HepG2 (cell line): Measurements from ENCODE around the gene OXSM. TPM values are rescaled to one million over a fixed set of nuclear protein-coding genes. Genes with fewer than 3 reads are reported as not detected.
A peak's percentile ranks its signal among the peaks of the same experiment; 100 is the strongest.

Experiments
- ATF1 ChIP-seq: IDR thresholded peaks from 2 replicates; pipeline ENCODE4 v1.6.1; 2016; ENCODE audit warnings: mild to moderate bottlenecking, control low read depth
- GATAD1 ChIP-seq: IDR thresholded peaks from 2 replicates; pipeline ENCODE4 v1.6.1; 2016; ENCODE audit warnings: missing genetic modification reagents, missing compliant biosample characterization
- KLF13 ChIP-seq: sonication (generic); formaldehyde crosslinking; IDR thresholded peaks from 2 replicates; pipeline ENCODE4 v1.4.0; 2020; ENCODE audit warnings: mild to moderate bottlenecking, missing genetic modification reagents
- MEF2D ChIP-seq: sonication (generic); formaldehyde crosslinking; IDR thresholded peaks from 2 replicates; pipeline ENCODE4 v1.5.1; 2020; ENCODE audit warnings: mild to moderate bottlenecking, missing genetic modification reagents
- MLXIP ChIP-seq: sonication (generic); formaldehyde crosslinking; IDR thresholded peaks from 2 replicates; pipeline ENCODE4 v1.9.0; 2021; ENCODE audit warnings: missing genetic modification reagents, borderline replicate concordance
- MNT ChIP-seq: fragments of 450-650 bp; IDR thresholded peaks from 2 replicates; pipeline ENCODE4 v1.6.1; 2016
- NR1H2 ChIP-seq: sonication (generic); formaldehyde crosslinking; IDR thresholded peaks from 2 replicates; pipeline ENCODE4 v1.8.1; 2022; ENCODE audit warnings: low read depth, missing genetic modification reagents, borderline replicate concordance
- PRDM15 ChIP-seq: sonication (generic); formaldehyde crosslinking; IDR thresholded peaks from 2 replicates; pipeline ENCODE4 v1.4.0; 2020; ENCODE audit warnings: missing genetic modification reagents
- RNF2 ChIP-seq: fragments of 450-650 bp; conservative IDR thresholded peaks from 2 replicates; pipeline ENCODE4 v1.6.1; 2016; ENCODE audit warnings: low read depth
- SIN3B ChIP-seq: fragments of 150-350 bp; IDR thresholded peaks from 2 replicates; pipeline ENCODE4 v1.6.1; 2014; ENCODE audit warnings: low read length
- ZBTB49 ChIP-seq: sonication (generic); formaldehyde crosslinking; IDR thresholded peaks from 2 replicates; pipeline ENCODE4 v1.4.0; 2020; ENCODE audit warnings: missing genetic modification reagents, borderline replicate concordance
- ZNF362 ChIP-seq: sonication (generic); formaldehyde crosslinking; IDR thresholded peaks from 2 replicates; pipeline ENCODE4 v1.4.0; 2020; ENCODE audit warnings: missing genetic modification reagents, mild to moderate bottlenecking, borderline replicate concordance
- ZNF513 ChIP-seq: sonication (generic); formaldehyde crosslinking; conservative IDR thresholded peaks from 2 replicates; pipeline ENCODE4 v1.5.0; 2020; ENCODE audit warnings: missing genetic modification reagents
- polyA plus RNA-seq, 8 experiments: library from polyadenylated mRNA; depleted of rRNA in 3 of 8; stranded (reverse) in 7 of 8; unstranded in 1 of 8; fragments of >200 nt; fragmentation: Illumina TruSeq in 4 of 8; extraction: Trizol in 4 of 8; gene quantifications; 2 replicates each; pipeline versions ENCODE4 v1.2.1 to v1.2.3, GENCODE V29; 2011 to 2016; ENCODE audit warnings: low read depth in 4 of 8, missing spikeins in 1 of 8, mixed read lengths in 1 of 8; ENCODE audit not compliant: insufficient read depth in 1 of 8
- total RNA-seq, 5 experiments: library from RNA; depleted of rRNA; stranded (reverse); fragments of >200 nt; fragmentation: Illumina TruSeq; extraction: Trizol; gene quantifications; 2 replicates each; pipeline ENCODE4 v1.2.3, GENCODE V29; 2016; ENCODE audit warnings: low read depth in 1 of 5

The OXSM gene
- total and polyA plus RNA-seq, 2 of the 13 experiments (the other 11 are each of a cell fraction or from before 2014, with no cell fraction given): 18.2 to 34.4 TPM

GRCh38 chr3:25789596-25790556 is at the start of gene OXSM (continued):
- TF ChIP-seq NR1H2 (CRISPR knock-in tag) (no peak), RNF2 (peak; percentile 82; the same call in 1 of the 2 replicates), ZNF513 (no peak; the same call in 1 of the 2 replicates), ATF1 (peak; percentile 78), MLXIP (no peak), ZBTB49 (CRISPR knock-in tag) (no peak), ZNF362 (CRISPR knock-in tag) (peak; percentile 45; the same call in 1 of the 2 replicates), GATAD1 (CRISPR knock-in tag) (peak; percentile 89), SIN3B (no peak), PRDM15 (no peak), MNT (peak; percentile 35), MEF2D (CRISPR knock-in tag) (peak; percentile 79; the same call in 1 of the 2 replicates), KLF13 (CRISPR knock-in tag) (no peak)
